OCI-LY1 (cell line): ENCODE results near the gene NDUFAF2.

Source experiments
- CTCF ChIP-seq: fragments of 200-600 bp; sonication (generic), shearing (Covaris generic); IDR thresholded peaks from 2 replicates; pipeline ENCODE4 v1.5.1; 2017; ENCODE audit warnings: mild to moderate bottlenecking, antibody characterized with exemption, low read length, moderate library complexity, mixed read lengths
- EZH2 ChIP-seq: fragments of 200-600 bp; sonication (generic), shearing (Covaris generic); IDR thresholded peaks from 2 replicates; pipeline ENCODE4 v1.8.0; 2017; ENCODE audit warnings: borderline replicate concordance, mixed run types, mild to moderate bottlenecking, antibody characterized with exemption, low read length, moderate library complexity, mixed read lengths

GRCh38 chr5:60945813-60946187 lies 795 bp downstream of the NDUFAF2 start:
- TF ChIP-seq CTCF (no peak), EZH2 (no peak)
